ENCODE results near the gene DCK. TPM values are rescaled to one million over a fixed set of nuclear protein-coding genes. Genes with fewer than 3 reads are reported as not detected.

The DCK gene
- total RNA-seq, 1 experiment from 2014 or later: 13.7 TPM

- no peak overlapping the region for H3K14ac ChIP-seq (ENCODE audit: insufficient read depth, low read length)
- Mint-ChIP-seq H3K27ac (no peak overlapping the region; a peak in 1 of 7 replicates), H3K27me3 (ENCODE audit: low read depth) (no peaks in the 10 kb centered on the region), H3K4me3 (no peak overlapping the region), H3K4me1 (no peaks in the 10 kb centered on the region), H3K36me3 (ENCODE audit: insufficient read depth in 1 of 3, low read depth in 3 of 3) (peaks cover 2 to 17% (median 12%) of the 10 kb centered on the region in 3 experiments; a peak in 5 of 7 replicates), H3K9me3 (no peaks in the 10 kb centered on the region)
- H4K5ac ChIP-seq (ENCODE audit: insufficient read length, low read depth, low read length): no peak overlapping the region
- no peak for TF ChIP-seq CTCF (conservative IDR thresholded peaks at IDR 0.05)
- no peak overlapping the region for H2BK15ac ChIP-seq (ENCODE audit: low read depth, low read length)
- no peak overlapping the region for H2AFZ ChIP-seq (ENCODE audit: low read length)
- H3K9me3 ChIP-seq (ENCODE audit: control insufficient read depth, low read depth, low read length): no peaks in the 10 kb centered on the region
- no peaks in the 10 kb centered on the region for H3K23me2 ChIP-seq (ENCODE audit: insufficient read length, low read depth, low read length, poor library complexity, severe bottlenecking)
- no peak overlapping the region for H2BK5ac ChIP-seq (ENCODE audit: insufficient read length, low read length)
- H4K8ac ChIP-seq (replicated peaks; ENCODE audit: insufficient read length, low read depth, low read length): no peak overlapping the region
- no peak overlapping the region for H3K27ac ChIP-seq (ENCODE audit: insufficient read length, low read depth, low read length)
- H3K4me1 ChIP-seq (ENCODE audit: insufficient read depth, low read length): peaks cover 3% of the 10 kb centered on the region; the same call in 1 of the 2 replicates
- no peaks in the 10 kb centered on the region for H3K79me2 ChIP-seq (ENCODE audit: insufficient read depth, low read length)
- H3K79me1 ChIP-seq (ENCODE audit: insufficient read depth, low read depth, low read length, poor library complexity, severe bottlenecking): no peaks in the 10 kb centered on the region
- H3K4ac ChIP-seq (ENCODE audit: low read depth, low read length): no peak overlapping the region
- H4K20me1 ChIP-seq (ENCODE audit: control insufficient read depth, insufficient read depth, insufficient read length): no peaks in the 10 kb centered on the region
- H3K4me2 ChIP-seq (ENCODE audit: insufficient read depth, insufficient read length, low read length): no peak overlapping the region
- H2BK20ac ChIP-seq (ENCODE audit: low read depth, low read length, poor library complexity, severe bottlenecking): no peak overlapping the region
- H2AK5ac ChIP-seq (ENCODE audit: insufficient read length, low read length): no peak overlapping the region
- no peak overlapping the region for H3T11ph ChIP-seq (ENCODE audit: low read length)
- H3K23ac ChIP-seq (ENCODE audit: insufficient read length, low read depth, low read length): no peak overlapping the region
- H3K56ac ChIP-seq (ENCODE audit: insufficient read length, low read depth, low read length): no peak overlapping the region
- no peak overlapping the region for H3K18ac ChIP-seq (ENCODE audit: insufficient read length, low read depth, low read length)
- H4K91ac ChIP-seq (ENCODE audit: insufficient read length, low read depth, low read length): no peak overlapping the region
- H3K27me3 ChIP-seq (ENCODE audit: insufficient read depth, low read length): no peaks in the 10 kb centered on the region
- no peak overlapping the region for H2BK120ac ChIP-seq (ENCODE audit: low read depth, low read length, poor library complexity, severe bottlenecking)
- no peak overlapping the region for H3K9ac ChIP-seq (ENCODE audit: extremely low read depth, insufficient read length, low read length)
- no CpG with 5 or more reads among the region's 1 CpG for WGBS (ENCODE audit: extremely low coverage, insufficient read length, low lambda C conversion rate)
- H2BK12ac ChIP-seq (ENCODE audit: insufficient read length, low read depth, low read length): no peak overlapping the region
- no peak for DNase-seq
These were observed 13.9 kb upstream of the DCK start for GRCh38 chr4:70979445-70980008.

All from H9 (cell line).